Stomach (tissue), 9 donors: ENCODE data around the gene POU2AF1. TPM values are rescaled to one million over a fixed set of nuclear protein-coding genes. Genes with fewer than 3 reads are reported as not detected.

Source experiments
- DNase-seq, 2 donors: peaks; one replicate each; pipeline versions ENCODE4 v3.0.0 to v3.0.0-alpha.2; 2013 to 2019
- H3K27ac ChIP-seq, 5 donors: fragments of 200-600 bp in 4 of 5; sonication (generic) in 4 of 5; one replicate each; pipeline ENCODE4 v1.5.1; 2013 to 2019; ENCODE audit warnings: mild to moderate bottlenecking in 1 of 5, moderate library complexity in 1 of 5
- H3K27me3 ChIP-seq, 3 donors: fragments of 200-600 bp; sonication (generic); one replicate each; pipeline ENCODE4 v1.5.1; 2017 to 2019; ENCODE audit warnings: mixed run types in 1 of 3
- H3K36me3 ChIP-seq, 4 donors: fragments of 200-600 bp; sonication (generic); 1 replicate in 3 of 4; 2 replicates in 1 of 4; pipeline ENCODE4 v1.5.1; 2016 to 2019
- H3K4me1 ChIP-seq, 4 donors: fragments of 200-600 bp; sonication (generic); one replicate each; pipeline ENCODE4 v1.5.1; 2016 to 2019
- H3K4me3 ChIP-seq, 4 donors: fragments of 200-600 bp; sonication (generic) in 3 of 4; one replicate each; pipeline ENCODE4 v1.5.1; 2016 to 2019; ENCODE audit warnings: mild to moderate bottlenecking in 1 of 4
- H3K9me3 ChIP-seq, 4 donors: fragments of 200-600 bp; sonication (generic); one replicate each; pipeline ENCODE4 v1.5.1; 2016 to 2019
- EP300 ChIP-seq: sonication (generic); formaldehyde crosslinking; IDR thresholded peaks from one replicate; pipeline ENCODE4 v1.6.1; 2017; ENCODE audit warnings: antibody characterized with exemption
- POLR2A ChIP-seq, 4 donors: fragments of 450-650 bp; IDR thresholded peaks; one replicate each; pipeline ENCODE4 v1.6.1; 2016; ENCODE audit warnings: antibody characterized with exemption in 4 of 4, control low read depth in 2 of 4, mild to moderate bottlenecking in 1 of 4, moderate library complexity in 1 of 4
- POLR2AphosphoS5 ChIP-seq, 3 donors: sonication (generic); formaldehyde crosslinking; IDR thresholded peaks; one replicate each; pipeline ENCODE4 v1.6.1; 2016; ENCODE audit warnings: antibody characterized with exemption in 3 of 3
- WGBS, 5 donors: extraction: QIAGEN DNeasy Blood & Tissue Kit in 3 of 5; methylation state at CpG; one replicate each; pipeline versions ENCODE4 v1.1.5 to v1.1.7; 2013 to 2018; 5-methylcytosine and 5-hydroxymethylcytosine counted together
- intact Hi-C: fragments of 100-400 bp; cut with DNase I; formaldehyde crosslinking; loops from one replicate; pipeline ENCODE4 v1.15.1; 2023; ENCODE audit warnings: low total_unique reads
- polyA plus RNA-seq, 3 donors: library from polyadenylated mRNA; stranded (reverse); fragments of 200-250 nt; gene quantifications; one replicate each; pipeline ENCODE4 v1.2.3, GENCODE V29; 2013
- total RNA-seq, 5 donors: library from RNA; depleted of rRNA; stranded (reverse); fragments of >200 nt; gene quantifications; one replicate each; pipeline versions ENCODE4 v1.1.0 to v1.2.3, GENCODE V29; 2014 to 2016
- TF ChIP-seq, protein P1 (sequence below), 7 experiments: fragments of 450-650 bp in 4 of 7; fragments of 200-600 bp in 3 of 7; sonication (generic) in 3 of 7; IDR thresholded peaks; one replicate each; pipeline ENCODE4 v1.5.1; 2016 to 2019; ENCODE audit warnings: antibody characterized with exemption in 7 of 7, control low read depth in 2 of 7, mild to moderate bottlenecking in 1 of 7
- donor health status: healthy with polysubstance abuse.
- donor health status: Bipolar disorder and iron deficiency.
- donor health status: healthy.

Gene POU2AF1
- total and polyA plus RNA-seq, 8 donors, result 2.8 to 43.2 (median 8.8) TPM; not detected in 1

DNA sequence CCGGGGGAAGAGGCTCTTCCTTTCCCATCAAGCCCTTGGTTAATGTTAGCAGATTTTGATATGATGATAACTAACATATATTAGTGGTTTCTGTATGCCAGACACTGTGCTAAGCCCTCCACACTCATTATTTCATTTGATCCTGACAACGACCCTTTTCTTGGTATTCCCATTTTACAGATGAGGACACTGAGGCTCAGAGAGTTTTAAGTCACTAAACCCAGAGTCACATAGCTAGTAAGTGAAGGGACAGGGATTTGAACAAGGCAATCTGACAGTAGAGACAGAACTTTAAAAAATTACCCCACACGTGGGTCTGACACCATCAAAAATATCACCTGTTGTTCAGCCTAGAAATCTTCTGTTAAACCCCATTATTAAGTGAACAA, 22.4 kb downstream of the POU2AF1 start:
- Histone ChIP-seq H3K4me3 (no peak overlapping the region), H3K4me1 (peaks cover 26 to 58% (median 48%) of the 10 kb centered on the region in 4 donors), H3K36me3 (no peaks in the 10 kb centered on the region), H3K9me3 (no peaks in the 10 kb centered on the region), H3K27ac (peak overlapping the region in 4 of 5 donors; percentile 47 to 88 (median 73)), H3K27me3 (no peaks in the 10 kb centered on the region)
- 40 to 64% (median 48%) methylated on average over 3 of the region's 3 CpGs for WGBS, 5 donors
- TF ChIP-seq, protein P1, sequence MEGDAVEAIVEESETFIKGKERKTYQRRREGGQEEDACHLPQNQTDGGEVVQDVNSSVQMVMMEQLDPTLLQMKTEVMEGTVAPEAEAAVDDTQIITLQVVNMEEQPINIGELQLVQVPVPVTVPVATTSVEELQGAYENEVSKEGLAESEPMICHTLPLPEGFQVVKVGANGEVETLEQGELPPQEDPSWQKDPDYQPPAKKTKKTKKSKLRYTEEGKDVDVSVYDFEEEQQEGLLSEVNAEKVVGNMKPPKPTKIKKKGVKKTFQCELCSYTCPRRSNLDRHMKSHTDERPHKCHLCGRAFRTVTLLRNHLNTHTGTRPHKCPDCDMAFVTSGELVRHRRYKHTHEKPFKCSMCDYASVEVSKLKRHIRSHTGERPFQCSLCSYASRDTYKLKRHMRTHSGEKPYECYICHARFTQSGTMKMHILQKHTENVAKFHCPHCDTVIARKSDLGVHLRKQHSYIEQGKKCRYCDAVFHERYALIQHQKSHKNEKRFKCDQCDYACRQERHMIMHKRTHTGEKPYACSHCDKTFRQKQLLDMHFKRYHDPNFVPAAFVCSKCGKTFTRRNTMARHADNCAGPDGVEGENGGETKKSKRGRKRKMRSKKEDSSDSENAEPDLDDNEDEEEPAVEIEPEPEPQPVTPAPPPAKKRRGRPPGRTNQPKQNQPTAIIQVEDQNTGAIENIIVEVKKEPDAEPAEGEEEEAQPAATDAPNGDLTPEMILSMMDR (IDR thresholded peaks at IDR 0.05), result no peak
- TF ChIP-seq POLR2AphosphoS5 (IDR thresholded peaks at IDR 0.05) (no peak), EP300 (no peak), POLR2A (IDR thresholded peaks at IDR 0.05) (no peak)
- intact Hi-C loops, result no loop called here
- no peak for DNase-seq

DNA sequence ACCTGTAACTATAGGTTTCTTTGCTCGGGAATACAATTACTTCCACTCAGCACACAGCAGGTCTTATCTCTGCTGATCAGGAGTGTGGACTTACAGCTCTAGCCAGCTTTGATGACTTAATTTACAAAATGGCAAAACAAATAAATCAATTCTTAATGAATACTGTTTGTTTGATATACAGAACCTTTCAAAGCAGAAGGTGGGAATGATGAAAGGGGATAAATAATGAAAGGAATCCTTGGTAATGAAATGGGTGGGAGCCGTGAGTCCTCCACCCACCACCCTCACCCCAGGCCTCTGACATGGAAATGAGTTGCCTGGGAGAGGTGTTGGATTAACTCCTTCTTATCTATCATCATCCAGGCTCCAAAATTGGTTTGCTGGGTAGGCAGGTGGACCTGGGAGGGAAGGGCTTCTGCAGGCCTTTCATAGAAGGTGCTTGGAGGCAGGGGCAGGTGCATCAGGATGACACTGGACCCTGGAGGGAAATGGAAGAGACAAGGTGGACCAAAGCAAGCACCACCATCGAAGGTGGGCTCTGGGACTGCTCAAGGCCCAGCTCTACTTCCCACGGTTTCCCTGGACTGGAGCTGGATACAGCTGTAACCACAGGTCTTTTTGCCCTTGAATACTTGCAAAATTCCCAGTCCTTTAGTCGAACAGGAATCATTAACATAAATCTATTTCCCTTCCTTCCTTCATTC, 23.0 kb downstream of the POU2AF1 start:
- Histone ChIP-seq H3K4me3 (no peak overlapping the region), H3K4me1 (peaks cover 20 to 58% (median 44%) of the 10 kb centered on the region in 4 donors), H3K27ac (peak overlapping the region in 4 of 5 donors; percentile 65 to 88 (median 76)), H3K36me3 (no peaks in the 10 kb centered on the region), H3K27me3 (no peaks in the 10 kb centered on the region), H3K9me3 (no peaks in the 10 kb centered on the region)
- intact Hi-C loops, result no loop called here
- no peak for DNase-seq
- WGBS, 5 donors, result 24 to 46% (median 42%) methylated on average over 5 of the region's 5 CpGs
- TF ChIP-seq, protein P1 (IDR thresholded peaks at IDR 0.05), result no peak
- no peak for TF ChIP-seq POLR2A (IDR thresholded peaks at IDR 0.05)
- TF ChIP-seq POLR2AphosphoS5 (IDR thresholded peaks at IDR 0.05), result no peak
- no peak for TF ChIP-seq EP300

DNA sequence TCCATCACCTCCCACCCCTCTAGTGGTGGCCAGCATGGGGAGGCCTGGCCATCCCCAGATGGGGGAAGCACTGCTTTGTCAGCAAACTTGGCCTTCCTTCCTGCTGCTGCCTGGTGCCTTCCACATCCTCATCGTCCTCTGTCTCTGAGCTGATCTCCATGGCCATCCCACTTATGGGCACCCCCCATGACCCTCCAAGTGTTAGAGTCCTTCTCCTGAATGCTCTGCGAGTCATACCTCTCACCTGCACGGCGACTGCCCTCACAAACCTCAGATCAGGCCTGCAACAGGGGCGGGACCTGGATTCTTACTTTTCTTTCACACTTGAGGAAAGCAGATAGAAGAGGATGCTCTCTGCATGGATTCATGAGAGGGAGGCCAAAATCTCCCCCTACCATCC, 24.0 kb downstream of the POU2AF1 start:
- Histone ChIP-seq H3K9me3 (no peaks in the 10 kb centered on the region), H3K36me3 (no peaks in the 10 kb centered on the region), H3K27me3 (no peaks in the 10 kb centered on the region), H3K4me1 (peaks cover 16 to 57% (median 43%) of the 10 kb centered on the region in 4 donors), H3K4me3 (no peak overlapping the region), H3K27ac (peak overlapping the region; percentile 7 to 88 (median 25))
- 52 to 73% (median 58%) methylated on average over 5 of the region's 5 CpGs for WGBS, 5 donors
- DNase-seq, result no peak
- TF ChIP-seq EP300 (no peak), POLR2A (IDR thresholded peaks at IDR 0.05) (no peak), POLR2AphosphoS5 (IDR thresholded peaks at IDR 0.05) (no peak)
- TF ChIP-seq, protein P1 (IDR thresholded peaks at IDR 0.05), result no peak
- intact Hi-C loops, result no loop called here

DNA sequence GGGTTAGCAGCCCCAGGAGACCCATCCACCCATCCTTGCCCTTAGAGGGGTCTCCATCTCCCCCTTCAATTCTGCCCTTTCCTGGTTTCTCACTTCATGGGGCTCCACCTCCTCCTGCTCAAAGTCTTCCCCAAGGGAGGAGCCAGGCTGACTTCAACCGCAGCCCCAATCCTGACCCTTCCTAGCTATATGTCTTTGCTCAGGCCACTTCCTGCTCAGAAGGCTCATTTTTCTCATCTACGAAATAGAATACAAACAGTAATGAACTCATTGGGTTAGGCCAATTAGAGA, 24.5 kb downstream of the POU2AF1 start:
- TF ChIP-seq EP300, result no peak
- no peak for TF ChIP-seq POLR2AphosphoS5 (IDR thresholded peaks at IDR 0.05)
- TF ChIP-seq, protein P1 (IDR thresholded peaks at IDR 0.05), result no peak
- TF ChIP-seq POLR2A (IDR thresholded peaks at IDR 0.05), result no peak
- H3K9me3 ChIP-seq, result no peaks in the 10 kb centered on the region
- H3K27me3 ChIP-seq, result no peaks in the 10 kb centered on the region
- no peaks in the 10 kb centered on the region for H3K36me3 ChIP-seq
- WGBS, 5 donors, result 59 to 86% (median 73%) methylated on average over 2 of the region's 2 CpGs
- no peak overlapping the region for H3K4me3 ChIP-seq
- H3K4me1 ChIP-seq, result peaks cover 12 to 52% (median 40%) of the 10 kb centered on the region in 4 donors
- DNase-seq, result no peak
- intact Hi-C loops, result no loop called here
- peak overlapping the region; percentile 6 to 88 (median 37) for H3K27ac ChIP-seq
